GM06990 (cell line): Measurements from ENCODE around the gene ANTXR2.

Experiments
- DNase-seq: peaks from one replicate; pipeline ENCODE4 v3.0.0-alpha.2; 2011; ENCODE audit not compliant: insufficient read length; ENCODE audit errors: extremely low read depth
- H3K27me3 ChIP-seq: replicated peaks from 2 replicates; pipeline ENCODE4 v1.6.0; 2011; ENCODE audit warnings: low read length; ENCODE audit not compliant: control insufficient read depth, insufficient read depth
- H3K36me3 ChIP-seq: 2 replicates; pipeline ENCODE4 v1.5.1; 2011; ENCODE audit warnings: low read length; ENCODE audit not compliant: control insufficient read depth, insufficient read depth
- H3K4me3 ChIP-seq: replicated peaks from 2 replicates; pipeline ENCODE4 v1.5.1; 2011; ENCODE audit warnings: low read depth, mild to moderate bottlenecking, control low read depth, low read length
- CTCF ChIP-seq: IDR thresholded peaks from 2 replicates; pipeline ENCODE4 v1.5.1; 2011; ENCODE audit warnings: low read length, control low read depth, mild to moderate bottlenecking, inconsistent platforms; ENCODE audit not compliant: insufficient read depth, poor library complexity, severe bottlenecking

ANTXR2 gene

DNA sequence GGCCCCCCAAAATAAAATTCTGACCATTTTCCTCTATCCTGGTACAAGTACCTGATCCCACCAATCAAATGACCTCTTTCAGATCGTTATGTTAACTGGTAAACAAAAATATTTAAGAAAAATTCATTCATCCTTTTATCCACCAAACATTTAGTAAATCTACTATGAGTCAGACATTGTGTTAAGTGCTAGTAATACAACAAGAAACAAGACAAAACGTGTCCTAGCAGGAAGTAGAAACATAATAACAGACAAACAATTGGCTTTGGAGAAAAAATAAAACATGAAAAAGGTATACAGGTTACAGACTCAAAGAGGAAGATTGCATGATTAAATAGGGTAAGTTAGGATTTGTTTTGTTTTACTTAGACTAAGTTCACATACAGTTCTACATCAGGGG lies 43.7 kb downstream of the ANTXR2 start:
- Histone ChIP-seq H3K36me3 (no peaks in the 10 kb centered on the region), H3K4me3 (no peak overlapping the region), H3K27me3 (no peaks in the 10 kb centered on the region)
- no peak for TF ChIP-seq CTCF
- no peak for DNase-seq

DNA sequence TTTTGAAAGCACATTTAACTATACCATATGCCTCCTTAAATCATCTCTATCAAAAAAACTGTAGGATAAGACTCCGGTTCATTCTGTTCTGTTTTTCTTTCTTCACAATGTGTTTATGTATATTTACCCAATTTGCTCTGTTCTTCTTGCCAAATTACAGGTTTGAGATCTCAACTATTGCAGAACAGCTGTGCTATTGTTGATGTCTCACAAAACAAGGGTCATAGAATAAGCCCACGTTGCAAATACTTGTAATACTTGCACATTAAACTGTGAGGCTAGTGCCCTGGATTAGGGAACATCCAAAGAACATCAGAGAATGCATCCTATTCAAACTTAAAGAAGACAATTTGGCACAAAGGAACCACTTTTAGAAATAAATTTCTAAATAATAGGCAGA lies 45.4 kb downstream of the ANTXR2 start:
- Histone ChIP-seq H3K36me3 (no peaks in the 10 kb centered on the region), H3K4me3 (no peak overlapping the region), H3K27me3 (no peaks in the 10 kb centered on the region)
- no peak for TF ChIP-seq CTCF
- no peak for DNase-seq

DNA sequence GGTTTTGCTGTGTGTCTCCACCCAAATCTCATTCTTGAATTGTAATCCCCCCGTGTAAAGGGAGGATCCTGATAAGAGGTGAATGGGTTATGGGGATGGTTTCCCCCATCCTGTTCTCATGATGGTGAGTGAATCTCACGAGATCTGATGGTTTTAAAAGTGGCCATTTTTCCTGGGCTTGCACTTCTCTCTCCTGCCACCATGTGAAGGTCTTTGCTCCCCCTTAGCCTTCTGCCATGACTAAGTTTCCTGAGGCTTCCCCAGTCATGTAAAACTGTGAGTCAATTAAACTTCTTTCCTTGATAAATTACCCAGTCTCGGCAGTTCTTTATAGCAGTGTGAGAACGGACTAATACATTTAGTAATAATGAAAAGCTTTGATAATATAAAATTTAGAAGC lies 46.9 kb downstream of the ANTXR2 start:
- TF ChIP-seq CTCF, result no peak
- H3K4me3 ChIP-seq, result no peak overlapping the region
- no peak for DNase-seq
- no peaks in the 10 kb centered on the region for H3K27me3 ChIP-seq
- H3K36me3 ChIP-seq, result no peaks in the 10 kb centered on the region

- H3K27me3 ChIP-seq, result no peaks in the 10 kb centered on the region
- no peak overlapping the region for H3K4me3 ChIP-seq
- DNase-seq, result no peak
- H3K36me3 ChIP-seq, result no peaks in the 10 kb centered on the region
- TF ChIP-seq CTCF, result no peak
Measured at GRCh38 chr4:80024335-80024734, 48.7 kb downstream of the ANTXR2 start.

DNA sequence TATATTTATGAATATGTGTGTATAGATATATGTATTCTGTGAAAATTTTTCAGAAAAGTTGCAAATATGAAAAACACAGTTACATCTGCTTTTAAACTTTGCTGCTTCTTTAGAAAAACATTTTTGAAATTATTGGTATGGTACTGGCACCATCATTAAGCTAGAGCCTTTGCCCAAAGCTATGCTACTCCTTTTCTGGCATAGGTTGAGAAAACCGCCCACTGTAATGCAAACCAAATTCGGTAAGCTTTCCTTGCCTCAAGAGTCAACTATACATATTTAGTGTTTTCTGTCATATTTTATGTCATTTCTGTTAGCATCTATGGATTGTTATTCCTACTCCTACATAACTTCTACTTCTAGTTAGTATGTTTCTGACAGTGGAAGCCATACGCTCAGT lies 50.7 kb downstream of the ANTXR2 start:
- TF ChIP-seq CTCF, result no peak
- no peaks in the 10 kb centered on the region for H3K36me3 ChIP-seq

DNA sequence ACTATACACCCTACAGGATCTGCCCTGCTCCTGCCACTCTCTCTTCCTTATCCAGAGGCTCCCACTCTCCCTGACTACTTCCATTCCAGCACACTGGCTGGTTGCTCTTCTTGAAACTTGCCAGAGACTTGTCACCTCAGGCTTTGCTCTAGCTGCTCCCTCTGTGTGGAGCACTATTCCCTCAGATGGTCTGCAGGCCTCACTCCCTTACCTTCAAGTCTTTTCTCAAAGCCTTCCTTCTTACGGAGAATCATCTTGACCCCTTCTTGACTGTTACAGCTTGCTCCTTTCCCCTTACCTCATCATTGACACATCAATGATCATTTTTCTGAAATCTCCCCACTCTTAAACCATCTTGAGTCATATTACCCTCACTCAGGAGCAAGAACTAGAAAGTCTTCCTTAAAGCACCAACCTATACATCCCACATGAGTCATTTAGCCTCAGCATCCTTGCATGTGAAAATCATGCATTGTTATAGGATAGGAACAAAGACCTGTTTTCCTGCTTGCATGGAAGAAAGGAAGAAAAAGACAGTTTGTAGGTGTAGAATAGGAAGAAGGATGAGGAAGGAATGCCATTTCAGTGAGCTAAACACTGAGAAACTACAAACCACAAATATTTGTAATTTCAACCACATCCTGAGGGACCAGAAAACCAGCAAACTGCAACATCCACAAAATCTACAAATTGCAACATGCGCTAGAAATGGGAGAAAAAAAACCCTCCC lies 55.7 kb downstream of the ANTXR2 start:
- no peak for DNase-seq
- Histone ChIP-seq H3K4me3 (no peak overlapping the region), H3K27me3 (no peaks in the 10 kb centered on the region), H3K36me3 (no peaks in the 10 kb centered on the region)
- no peak for TF ChIP-seq CTCF

More for the DNA sequence above, 50.7 kb downstream of the ANTXR2 start:
- Histone ChIP-seq H3K27me3 (no peaks in the 10 kb centered on the region), H3K4me3 (no peak overlapping the region)
- DNase-seq, result no peak
